Muscle of back (tissue), 11 donors: ENCODE results near the gene SLC9A5. TPM values are rescaled to one million over a fixed set of nuclear protein-coding genes. Genes with fewer than 3 reads are reported as not detected.

Source experiments
- DNase-seq, 3 donors: peaks; one replicate each; pipeline versions ENCODE4 v3.0.0 to v3.0.0-alpha.2; 2013
- polyA plus RNA-seq, 10 donors: library from polyadenylated mRNA; unstranded; fragments of 120-200 nt; gene quantifications; one replicate each; pipeline ENCODE4 v1.2.1, GENCODE V29; 2013; ENCODE audit not compliant: insufficient read length in 10 of 10

SLC9A5 gene
- polyA plus RNA-seq, 10 donors = 0.72 to 1.6 (median 1.3) TPM

GRCh38 chr16:67310561-67310960 lies 61.8 kb downstream of the SLC9A5 start:
- no peak for DNase-seq

GRCh38 chr16:67311607-67312488 lies 63.1 kb downstream of the SLC9A5 start:
- DNase-seq = peak; percentile 42 to 97 (median 45)

DNA sequence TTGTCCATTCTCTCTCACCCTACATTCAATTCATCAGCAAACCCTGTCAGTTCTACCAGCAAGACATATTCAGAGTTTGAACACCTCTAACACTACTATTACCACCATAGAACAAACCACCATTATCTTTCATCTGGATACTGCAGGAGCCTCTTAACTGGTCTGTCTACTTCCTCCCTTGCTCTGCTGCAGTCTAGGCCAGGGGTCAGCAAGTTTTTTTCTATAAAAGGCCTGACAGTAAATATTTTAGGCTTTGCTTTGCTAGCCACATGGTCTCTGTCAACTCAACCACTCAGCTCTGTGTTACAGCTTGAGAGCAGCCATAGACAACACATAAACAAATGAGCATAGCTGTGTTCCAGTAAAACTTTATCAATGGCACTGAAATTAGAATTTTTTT lies 63.9 kb downstream of the SLC9A5 start:
- no peak for DNase-seq

GRCh38 chr16:67317853-67318252 lies 69.1 kb downstream of the SLC9A5 start:
- no peak for DNase-seq

Other genes starting within 250 kb of the SLC9A5 start
- 10 to 100 TPM; 36.8 to 59.8 (median 40.7) TPM for gene CBFB, start 219.8 kb upstream of the SLC9A5 start, polyA plus RNA-seq
- 10 to 100 TPM; 15.6 to 20.5 (median 18.9) TPM for gene PHAF1, start 139.0 kb upstream of the SLC9A5 start, polyA plus RNA-seq
- 10 to 100 TPM in 8 of 10 donors, 1 to 10 TPM in 2; 8.1 to 16.6 (median 11.5) TPM for gene B3GNT9, start 98.0 kb upstream of the SLC9A5 start, polyA plus RNA-seq
- gene TRADD, start 89.1 kb upstream of the SLC9A5 start, polyA plus RNA-seq = 1 to 10 TPM; 2.4 to 8.4 (median 3.6) TPM
- gene FBXL8, start 89.0 kb upstream of the SLC9A5 start, polyA plus RNA-seq = 1 to 10 TPM in 9 of 10 donors, under 1 TPM in 1; 0.96 to 3.4 (median 2.3) TPM
- gene HSF4, start 84.2 kb upstream of the SLC9A5 start, polyA plus RNA-seq = 1 to 10 TPM; 1.5 to 8.6 (median 3.7) TPM
- 10 to 100 TPM; 14.6 to 36.6 (median 26.6) TPM for gene NOL3, start 78.4 kb upstream of the SLC9A5 start, polyA plus RNA-seq
- 10 to 100 TPM; 12.5 to 26.5 (median 18.1) TPM for gene MATCAP1, start 65.0 kb upstream of the SLC9A5 start, polyA plus RNA-seq
- gene EXOC3L1, start 58.8 kb upstream of the SLC9A5 start, polyA plus RNA-seq = 10 to 100 TPM in 5 of 10 donors, 1 to 10 TPM in 5; 7.6 to 13.9 (median 9.9) TPM
- 10 to 100 TPM; 31.7 to 48.1 (median 41.0) TPM for gene E2F4, start 56.8 kb upstream of the SLC9A5 start, polyA plus RNA-seq
- gene ELMO3, start 49.8 kb upstream of the SLC9A5 start, polyA plus RNA-seq = 1 to 10 TPM in 6 of 10 donors, under 1 TPM in 4; 0.48 to 2.2 (median 1.2) TPM
- 10 to 100 TPM; 15.0 to 28.3 (median 19.5) TPM for gene TMEM208, start 21.8 kb upstream of the SLC9A5 start, polyA plus RNA-seq
- gene FHOD1, start 1.5 kb upstream of the SLC9A5 start, polyA plus RNA-seq = 10 to 100 TPM; 15.8 to 28.2 (median 18.6) TPM
- 10 to 100 TPM in 3 of 10 donors, 1 to 10 TPM in 7; 4.3 to 13.5 (median 7.5) TPM for gene PLEKHG4, start 30.6 kb downstream of the SLC9A5 start, polyA plus RNA-seq
- gene KCTD19, start 77.8 kb downstream of the SLC9A5 start, polyA plus RNA-seq = under 1 TPM; 0.05 to 0.36 (median 0.28) TPM
- 1 to 10 TPM in 1 of 10 donors, under 1 TPM in 9; 0.15 to 1.7 (median 0.30) TPM for gene LRRC36, start 77.8 kb downstream of the SLC9A5 start, polyA plus RNA-seq
- gene TPPP3, start 144.5 kb downstream of the SLC9A5 start, polyA plus RNA-seq = 100 to 1,000 TPM; 305 to 544 (median 455) TPM
- gene ZDHHC1, start 167.5 kb downstream of the SLC9A5 start, polyA plus RNA-seq = 10 to 100 TPM; 15.6 to 24.9 (median 18.8) TPM
- 10 to 100 TPM in 4 of 10 donors, 1 to 10 TPM in 6; 3.8 to 13.3 (median 8.1) TPM for gene HSD11B2, start 182.1 kb downstream of the SLC9A5 start, polyA plus RNA-seq
- gene ATP6V0D1, start 232.2 kb downstream of the SLC9A5 start, polyA plus RNA-seq = 10 to 100 TPM; 51.9 to 64.9 (median 60.4) TPM
- gene AGRP, start 234.6 kb downstream of the SLC9A5 start, polyA plus RNA-seq = under 1 TPM in 2 of 10 donors, not detected in 8; 0.22 to 0.28 TPM